ENCODE data around the gene SLC25A42.

SLC25A42 gene

GRCh38 chr19:19064811-19065745 lies 1.3 kb downstream of the SLC25A42 start:
- no peaks in the 10 kb centered on the region for H3K27me3 ChIP-seq (ENCODE audit: insufficient read depth, poor library complexity, severe bottlenecking)
- peaks cover 4% of the 10 kb centered on the region for H3K4me1 ChIP-seq (ENCODE audit: insufficient read depth, poor library complexity, severe bottlenecking)
- H3K9me3 ChIP-seq (ENCODE audit: severe bottlenecking) = no peaks in the 10 kb centered on the region
- ATAC-seq (ENCODE audit: low read depth) (no peak), DNase-seq (ENCODE audit: low spot score) (no peak)
- no peaks in the 10 kb centered on the region for H3K36me3 ChIP-seq (ENCODE audit: low read depth)
- no peak overlapping the region for H3K27ac ChIP-seq (ENCODE audit: poor library complexity, severe bottlenecking)
- H3K4me3 ChIP-seq (ENCODE audit: severe bottlenecking) = peak overlapping the region; percentile 59
- TF ChIP-seq CTCF (IDR thresholded peaks at IDR 0.05; ENCODE audit: poor library complexity, severe bottlenecking) = no peak

DNA sequence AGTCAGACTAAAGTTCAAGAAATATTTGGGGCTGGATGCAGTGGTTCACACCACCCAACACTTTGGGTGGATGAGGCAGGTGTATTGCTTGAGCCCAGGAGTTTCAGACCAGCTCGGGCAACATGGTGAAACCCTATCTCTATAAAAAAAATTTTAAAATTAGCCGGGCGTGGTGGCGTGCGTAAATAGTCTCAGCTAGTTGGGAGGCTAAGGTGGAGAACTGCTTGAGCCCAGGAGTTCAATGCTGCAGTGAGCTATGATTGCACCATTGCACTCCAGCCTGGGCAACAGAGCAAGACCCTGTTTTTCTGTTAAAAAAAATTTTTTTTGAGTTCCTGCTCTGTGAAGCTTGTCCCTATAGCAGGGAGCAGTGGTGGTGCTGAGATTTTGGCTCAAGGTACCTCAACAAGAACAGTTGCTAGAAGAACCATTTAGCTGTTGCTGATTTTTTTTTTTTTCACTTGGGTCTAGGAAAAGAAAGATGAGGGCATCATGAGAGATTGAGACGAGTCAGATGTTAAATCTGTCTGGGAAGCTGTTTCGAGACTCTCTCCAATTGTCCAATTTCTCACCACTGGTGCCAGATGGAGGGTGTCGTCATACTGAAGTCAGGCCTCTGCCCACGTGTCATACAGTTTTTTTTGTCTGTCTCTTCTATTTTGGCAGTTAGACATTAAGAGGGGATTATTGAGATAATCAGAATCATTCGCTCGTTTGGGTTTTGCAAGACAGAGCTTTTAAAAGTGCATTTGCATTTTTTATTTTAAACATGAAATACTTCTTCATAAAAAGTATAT lies 3.7 kb downstream of the SLC25A42 start:
- Histone ChIP-seq H3K27ac (ENCODE audit: poor library complexity, severe bottlenecking) (no peak overlapping the region), H3K27me3 (ENCODE audit: insufficient read depth, poor library complexity, severe bottlenecking) (no peaks in the 10 kb centered on the region), H3K4me1 (ENCODE audit: insufficient read depth, poor library complexity, severe bottlenecking) (peaks cover 4% of the 10 kb centered on the region), H3K9me3 (ENCODE audit: severe bottlenecking) (no peaks in the 10 kb centered on the region), H3K36me3 (ENCODE audit: low read depth) (no peaks in the 10 kb centered on the region), H3K4me3 (ENCODE audit: severe bottlenecking) (no peak overlapping the region)
- no peak for TF ChIP-seq CTCF (IDR thresholded peaks at IDR 0.05; ENCODE audit: poor library complexity, severe bottlenecking)
- DNase-seq (ENCODE audit: low spot score) (no peak), ATAC-seq (ENCODE audit: low read depth) (no peak)

DNA sequence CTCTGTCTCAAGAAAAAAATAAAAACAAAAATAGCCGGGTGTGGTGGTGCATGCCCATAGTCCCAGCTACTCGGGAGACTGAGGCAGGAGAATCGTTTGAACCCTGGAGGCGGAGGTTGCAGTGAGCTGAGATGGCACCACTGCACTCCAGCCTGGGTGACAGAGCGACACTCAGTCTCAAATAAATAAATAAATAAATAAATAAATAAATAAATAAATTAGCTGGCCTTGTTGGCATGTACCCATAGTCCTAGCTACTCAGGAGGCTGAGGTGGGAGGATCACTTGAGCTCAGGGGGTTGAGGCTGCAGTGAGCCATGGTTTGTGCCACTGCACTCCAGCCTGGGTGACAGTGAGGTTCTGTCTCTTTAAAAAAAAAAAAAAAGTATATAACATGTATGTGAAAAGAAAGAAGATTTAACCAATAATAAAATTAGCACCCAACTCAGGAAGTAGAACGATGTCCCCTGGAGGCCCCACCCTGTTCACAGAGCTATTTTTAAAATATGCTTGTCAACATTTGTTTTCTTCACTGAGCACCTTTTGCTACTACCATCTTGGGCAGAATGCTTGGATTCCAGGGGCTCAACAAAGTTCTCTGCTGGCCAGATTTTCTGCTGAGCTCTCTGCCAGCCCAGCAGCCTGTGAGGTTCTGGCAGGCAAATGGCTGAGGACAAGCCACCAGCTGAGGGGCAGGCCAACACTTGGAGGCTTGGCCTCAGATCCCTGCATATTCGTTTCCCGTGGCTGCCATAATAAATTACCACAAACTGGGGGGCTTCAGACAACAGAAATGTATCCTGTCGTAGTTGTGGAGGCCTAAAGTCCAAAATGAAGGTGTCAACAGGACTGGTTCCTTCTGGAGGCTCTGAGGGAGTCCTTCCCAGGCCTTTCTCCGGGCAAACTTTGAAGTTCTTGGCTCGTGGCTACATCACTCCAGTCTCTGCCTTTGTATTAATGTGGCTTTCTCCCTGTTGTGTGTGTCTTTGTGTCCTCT lies 5.2 kb downstream of the SLC25A42 start:
- Histone ChIP-seq H3K36me3 (ENCODE audit: low read depth) (no peaks in the 10 kb centered on the region), H3K4me1 (ENCODE audit: insufficient read depth, poor library complexity, severe bottlenecking) (no peaks in the 10 kb centered on the region), H3K27ac (ENCODE audit: poor library complexity, severe bottlenecking) (no peak overlapping the region), H3K4me3 (ENCODE audit: severe bottlenecking) (no peak overlapping the region), H3K9me3 (ENCODE audit: severe bottlenecking) (no peaks in the 10 kb centered on the region), H3K27me3 (ENCODE audit: insufficient read depth, poor library complexity, severe bottlenecking) (no peaks in the 10 kb centered on the region)
- DNase-seq (ENCODE audit: low spot score) (no peak), ATAC-seq (ENCODE audit: low read depth) (no peak)
- no peak for TF ChIP-seq CTCF (IDR thresholded peaks at IDR 0.05; ENCODE audit: poor library complexity, severe bottlenecking)

- TF ChIP-seq CTCF (IDR thresholded peaks at IDR 0.05; ENCODE audit: poor library complexity, severe bottlenecking) = no peak
- Histone ChIP-seq H3K4me1 (ENCODE audit: insufficient read depth, poor library complexity, severe bottlenecking) (no peaks in the 10 kb centered on the region), H3K9me3 (ENCODE audit: severe bottlenecking) (no peaks in the 10 kb centered on the region), H3K4me3 (ENCODE audit: severe bottlenecking) (no peak overlapping the region), H3K27me3 (ENCODE audit: insufficient read depth, poor library complexity, severe bottlenecking) (no peaks in the 10 kb centered on the region), H3K27ac (ENCODE audit: poor library complexity, severe bottlenecking) (no peak overlapping the region), H3K36me3 (ENCODE audit: low read depth) (no peaks in the 10 kb centered on the region)
- ATAC-seq (ENCODE audit: low read depth) = no peak
- DNase-seq (ENCODE audit: low spot score) = no peak
Observed at GRCh38 chr19:19071897-19072296, 8.1 kb downstream of the SLC25A42 start.

Measured in RWPE2 (cell line).